HepG2 (cell line): Measurements from ENCODE around the gene STX5. TPM values are rescaled to one million over a fixed set of nuclear protein-coding genes. Genes with fewer than 3 reads are reported as not detected.

Experiments
- ATF2 ChIP-seq: sonication (generic); formaldehyde crosslinking; IDR thresholded peaks from 2 replicates; pipeline ENCODE4 v1.4.0; 2020; ENCODE audit warnings: missing genetic modification reagents
- HNF4A ChIP-seq: sonication (generic); formaldehyde crosslinking; IDR thresholded peaks from 2 replicates; pipeline ENCODE4 v1.4.0; 2020; ENCODE audit warnings: missing genetic modification reagents
- KIAA2018 ChIP-seq: sonication (generic); formaldehyde crosslinking; IDR thresholded peaks from 2 replicates; pipeline ENCODE4 v1.5.0; 2020; ENCODE audit warnings: mild to moderate bottlenecking, missing genetic modification reagents, borderline replicate concordance
- PRDM15 ChIP-seq: sonication (generic); formaldehyde crosslinking; IDR thresholded peaks from 2 replicates; pipeline ENCODE4 v1.4.0; 2020; ENCODE audit warnings: missing genetic modification reagents
- SIN3A ChIP-seq: IDR thresholded peaks from 2 replicates; pipeline ENCODE4 v1.6.1; 2011; ENCODE audit warnings: low read depth, mild to moderate bottlenecking, control low read depth, low read length, borderline replicate concordance
- ZNF275 ChIP-seq: sonication (generic); formaldehyde crosslinking; IDR thresholded peaks from 2 replicates; pipeline ENCODE4 v1.8.0; 2022; ENCODE audit warnings: missing genetic modification reagents, mild to moderate bottlenecking, inconsistent platforms, borderline replicate concordance
- ZNF883 ChIP-seq: sonication (generic); formaldehyde crosslinking; IDR thresholded peaks from 2 replicates; pipeline ENCODE4 v1.5.1; 2020; ENCODE audit warnings: mild to moderate bottlenecking, missing genetic modification reagents; ENCODE audit errors: not compliant biosample characterization
- polyA plus RNA-seq, 8 experiments: library from polyadenylated mRNA; depleted of rRNA in 3 of 8; stranded (reverse) in 7 of 8; unstranded in 1 of 8; fragments of >200 nt; fragmentation: Illumina TruSeq in 4 of 8; extraction: Trizol in 4 of 8; gene quantifications; 2 replicates each; pipeline versions ENCODE4 v1.2.1 to v1.2.3, GENCODE V29; 2011 to 2016; ENCODE audit warnings: low read depth in 4 of 8, missing spikeins in 1 of 8, mixed read lengths in 1 of 8; ENCODE audit not compliant: insufficient read depth in 1 of 8
- total RNA-seq, 5 experiments: library from RNA; depleted of rRNA; stranded (reverse); fragments of >200 nt; fragmentation: Illumina TruSeq; extraction: Trizol; gene quantifications; 2 replicates each; pipeline ENCODE4 v1.2.3, GENCODE V29; 2016; ENCODE audit warnings: low read depth in 1 of 5

STX5 gene
- total and polyA plus RNA-seq, 2 of the 13 experiments (the other 11 are each of a cell fraction or from before 2014, with no cell fraction given), result 26.9 to 30.0 TPM

GRCh38 chr11:62831520-62832335, at the start of gene STX5 (continued):
- TF ChIP-seq ZNF275 (no peak), ATF2 (CRISPR knock-in tag) (peak; percentile 60), PRDM15 (CRISPR knock-in tag) (no peak; the same call in none of the 2 replicates), SIN3A (peak; percentile 64; the same call in 1 of the 2 replicates), KIAA2018 (CRISPR knock-in tag) (no peak), ZNF883 (CRISPR knock-in tag) (peak; percentile 90), HNF4A (CRISPR knock-in tag) (no peak)
